HG03457 (cell line): ENCODE data around the gene SLC10A6.

Source experiments
- ATAC-seq: cut with Tn5 transposase; IDR thresholded peaks from one replicate; pipeline ENCODE4 v1.9.1; 2021; ENCODE audit warnings: moderate number of reproducible peaks; ENCODE audit not compliant: unreplicated experiment

Gene SLC10A6

DNA sequence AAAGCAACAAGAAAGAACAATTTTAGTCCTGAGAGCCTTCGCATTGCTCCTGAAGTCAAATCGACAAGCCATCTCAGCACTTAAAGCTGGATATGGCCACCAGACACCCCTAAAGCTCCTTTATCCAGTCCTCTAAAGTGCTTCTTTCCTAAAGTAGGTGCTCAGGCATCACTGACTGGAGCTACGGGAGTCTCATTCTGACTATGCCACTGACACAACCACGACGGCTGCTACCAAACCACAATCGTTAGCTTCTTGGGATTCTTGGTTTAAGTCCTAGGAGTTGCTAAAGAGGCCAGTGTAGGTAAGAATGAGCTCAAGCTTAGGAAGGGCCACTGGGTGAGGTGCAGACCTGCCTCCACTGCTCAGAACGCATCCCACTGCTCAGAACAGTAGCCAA is 1.0 kb downstream of the SLC10A6 start:
- ATAC-seq, result no peak

DNA sequence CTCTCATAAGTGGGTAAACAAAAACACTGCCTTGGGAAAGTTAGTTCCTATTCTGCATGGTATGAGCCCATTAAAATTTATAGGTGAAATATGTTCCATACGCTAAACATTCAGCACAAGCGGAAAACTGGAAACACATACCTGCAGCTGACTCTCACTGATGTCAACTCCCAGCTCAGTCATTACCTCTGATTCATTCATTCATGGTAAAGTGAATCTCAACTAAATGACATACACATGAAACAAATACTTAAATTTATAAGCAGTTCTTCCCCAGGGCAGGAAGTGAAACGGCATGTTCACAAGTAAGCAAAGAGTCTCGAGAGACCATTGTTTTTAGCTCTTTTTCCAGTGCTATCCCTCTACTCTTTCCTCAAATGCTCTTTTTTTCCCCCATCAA is 1.6 kb downstream of the SLC10A6 start:
- no peak for ATAC-seq

DNA sequence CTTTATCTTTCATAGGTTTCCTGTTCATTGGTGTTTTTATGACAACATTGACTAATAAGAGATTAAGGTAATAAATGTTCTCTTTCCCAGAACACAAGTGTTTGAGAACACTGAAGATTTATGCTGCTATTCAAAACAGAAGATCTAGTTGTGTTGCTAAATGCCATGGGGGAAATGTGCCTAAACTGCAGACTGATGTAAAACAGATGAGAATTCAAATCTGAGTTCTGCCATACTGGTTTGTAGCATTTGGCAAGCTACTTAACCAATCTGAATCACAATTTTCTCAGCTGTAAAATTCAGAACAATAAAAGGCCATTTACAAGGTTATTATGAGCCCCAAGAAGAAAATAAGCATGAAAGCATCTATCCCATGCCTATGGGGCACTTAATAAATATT is 2.3 kb downstream of the SLC10A6 start:
- no peak for ATAC-seq

DNA sequence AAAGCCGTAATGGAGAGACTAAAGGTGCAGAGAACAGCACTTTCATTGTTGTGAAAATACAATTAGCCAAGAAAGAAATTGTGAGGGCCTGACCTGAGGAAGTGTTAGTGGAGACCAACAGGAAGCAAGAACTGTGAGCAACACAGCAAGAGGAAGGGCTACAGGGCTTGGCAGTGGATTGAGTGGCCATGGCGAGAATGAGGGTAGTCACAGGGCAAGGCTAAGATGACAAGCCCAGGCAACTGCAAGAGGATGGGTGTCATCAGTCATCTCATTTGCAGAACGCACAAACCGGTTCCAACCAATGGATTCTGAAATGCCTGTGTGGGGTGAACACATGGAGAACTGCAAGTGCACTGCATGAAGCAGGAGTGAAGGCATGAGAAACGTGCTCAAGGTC is 3.6 kb downstream of the SLC10A6 start:
- ATAC-seq, result no peak

DNA sequence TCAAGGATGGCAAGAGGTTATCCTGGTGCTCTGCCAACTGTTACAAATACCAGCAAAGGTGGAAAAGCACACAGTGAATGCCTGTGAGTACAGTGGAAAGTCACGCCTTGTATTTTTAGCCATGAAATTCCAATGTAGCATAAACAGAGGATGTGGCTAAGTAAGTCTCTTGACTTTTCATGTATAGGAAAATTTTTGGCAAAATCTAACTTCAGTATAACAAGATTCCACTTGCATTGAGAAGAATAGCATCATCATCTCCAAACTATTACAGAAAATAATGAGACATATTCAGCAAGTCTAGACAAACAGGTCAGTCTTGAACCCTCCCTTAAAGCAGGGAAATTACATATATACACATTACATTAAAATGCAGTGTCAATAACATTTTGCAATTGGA is 7.9 kb downstream of the SLC10A6 start:
- no peak for ATAC-seq

DNA sequence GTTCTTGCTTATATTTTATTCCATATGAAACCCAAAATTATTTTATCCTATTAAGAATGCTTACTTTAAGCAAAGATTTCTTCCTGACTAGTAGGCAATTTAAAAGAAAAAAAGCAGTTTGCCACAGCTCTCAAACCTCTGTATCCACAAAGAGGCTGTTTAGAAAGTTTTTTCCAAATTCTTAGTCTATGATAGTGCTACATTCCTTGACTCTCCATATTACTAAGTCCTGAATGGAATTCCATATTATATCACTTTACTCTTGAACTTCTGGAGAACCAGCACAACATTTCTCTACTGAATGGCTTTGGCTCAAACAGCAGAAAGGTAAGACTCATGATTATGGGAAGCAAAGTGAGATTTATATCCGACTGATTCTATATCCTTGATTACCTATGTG is 8.3 kb downstream of the SLC10A6 start:
- no peak for ATAC-seq

DNA sequence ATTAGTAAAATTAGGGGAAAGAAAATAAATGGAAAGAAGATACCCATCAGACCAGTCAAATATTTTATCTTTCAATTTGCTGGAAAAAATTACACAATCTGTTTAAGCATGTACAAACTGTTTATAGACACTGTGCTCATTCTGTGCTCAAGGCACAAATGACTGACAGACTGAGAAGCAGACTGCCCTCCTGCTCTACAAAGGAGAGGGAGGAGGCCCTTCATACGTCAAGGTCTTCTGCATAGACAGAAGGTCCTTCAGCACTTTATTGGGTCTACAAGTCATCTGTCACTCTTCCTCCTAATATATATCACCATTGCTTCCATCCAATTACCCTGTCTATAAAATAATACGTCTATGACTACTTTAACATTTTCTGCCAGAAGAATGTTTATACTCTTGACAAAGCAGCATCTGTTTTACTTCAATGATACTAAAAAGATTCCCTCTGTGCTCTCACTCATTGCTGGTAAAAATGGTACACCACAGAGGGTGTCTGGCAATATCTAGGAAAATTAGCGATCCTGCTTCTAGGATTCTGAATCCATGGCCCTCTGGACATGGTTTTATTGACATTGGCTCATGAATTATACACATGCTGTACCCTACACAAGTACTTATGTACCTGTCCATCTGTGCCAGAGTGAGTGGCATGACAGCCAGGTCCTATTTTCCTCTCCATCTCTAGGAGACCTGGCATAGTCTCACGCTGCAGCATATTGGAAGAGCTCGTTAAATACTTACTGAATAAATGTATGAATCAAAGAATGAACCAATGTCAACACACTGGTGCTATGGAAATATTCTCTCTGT is 11.3 kb downstream of the SLC10A6 start:
- ATAC-seq, result no peak

DNA sequence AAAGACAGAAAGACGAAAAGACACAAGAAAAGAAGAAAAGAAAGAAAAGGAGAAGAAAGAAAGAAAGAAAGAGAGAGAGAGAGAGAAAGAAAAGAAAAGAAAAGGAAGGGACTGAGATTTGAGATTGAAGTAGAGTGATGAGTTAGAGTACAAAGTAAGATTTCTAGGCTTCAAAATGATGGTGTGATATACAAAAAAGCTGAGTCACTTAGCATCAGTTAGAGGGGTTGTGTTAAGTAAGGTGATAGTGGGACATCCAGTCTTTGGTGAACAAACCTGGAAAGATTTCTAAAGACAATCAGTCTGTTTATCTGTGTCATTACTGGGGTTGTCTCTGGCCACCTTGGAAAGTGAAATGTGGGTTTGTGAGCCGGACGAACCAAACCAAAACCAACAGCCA is 13.5 kb downstream of the SLC10A6 start:
- no peak for ATAC-seq

DNA sequence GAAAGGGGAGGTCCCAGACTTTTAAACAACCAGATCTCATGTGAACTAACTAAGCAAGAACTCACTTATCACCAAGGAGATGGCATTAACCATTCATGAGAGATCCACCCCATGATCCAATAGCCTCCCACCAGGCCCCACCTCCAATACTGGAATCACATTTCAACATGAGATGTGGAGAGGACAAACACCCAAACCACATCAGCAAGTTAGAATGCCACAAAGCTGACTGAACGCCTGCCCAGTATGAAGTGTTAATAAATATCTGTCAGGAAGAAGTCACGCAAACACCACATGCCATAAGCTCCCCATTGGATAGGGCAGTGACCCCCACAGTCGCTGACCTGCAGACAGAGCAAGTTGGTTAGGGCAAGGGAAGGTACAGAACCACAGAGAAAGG is 14.3 kb downstream of the SLC10A6 start:
- ATAC-seq, result no peak

DNA sequence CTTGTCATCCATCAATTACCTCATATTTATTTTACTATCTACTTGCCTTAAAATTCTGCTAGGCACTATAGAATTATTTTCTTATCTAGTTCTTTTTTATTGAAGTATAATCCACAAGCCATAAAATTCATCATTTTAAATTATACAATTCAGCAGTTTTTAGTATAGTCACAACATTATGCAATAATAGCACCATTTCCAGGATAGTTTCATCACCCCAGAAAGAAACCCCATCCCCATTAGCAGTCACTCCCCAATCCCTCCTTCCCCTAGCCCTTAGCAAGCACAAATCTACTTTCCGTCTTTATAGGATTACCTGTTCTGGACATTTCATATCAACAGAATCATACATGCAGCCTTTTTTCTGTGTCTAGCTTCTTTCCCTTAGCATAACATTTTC is 15.6 kb downstream of the SLC10A6 start:
- no peak for ATAC-seq

DNA sequence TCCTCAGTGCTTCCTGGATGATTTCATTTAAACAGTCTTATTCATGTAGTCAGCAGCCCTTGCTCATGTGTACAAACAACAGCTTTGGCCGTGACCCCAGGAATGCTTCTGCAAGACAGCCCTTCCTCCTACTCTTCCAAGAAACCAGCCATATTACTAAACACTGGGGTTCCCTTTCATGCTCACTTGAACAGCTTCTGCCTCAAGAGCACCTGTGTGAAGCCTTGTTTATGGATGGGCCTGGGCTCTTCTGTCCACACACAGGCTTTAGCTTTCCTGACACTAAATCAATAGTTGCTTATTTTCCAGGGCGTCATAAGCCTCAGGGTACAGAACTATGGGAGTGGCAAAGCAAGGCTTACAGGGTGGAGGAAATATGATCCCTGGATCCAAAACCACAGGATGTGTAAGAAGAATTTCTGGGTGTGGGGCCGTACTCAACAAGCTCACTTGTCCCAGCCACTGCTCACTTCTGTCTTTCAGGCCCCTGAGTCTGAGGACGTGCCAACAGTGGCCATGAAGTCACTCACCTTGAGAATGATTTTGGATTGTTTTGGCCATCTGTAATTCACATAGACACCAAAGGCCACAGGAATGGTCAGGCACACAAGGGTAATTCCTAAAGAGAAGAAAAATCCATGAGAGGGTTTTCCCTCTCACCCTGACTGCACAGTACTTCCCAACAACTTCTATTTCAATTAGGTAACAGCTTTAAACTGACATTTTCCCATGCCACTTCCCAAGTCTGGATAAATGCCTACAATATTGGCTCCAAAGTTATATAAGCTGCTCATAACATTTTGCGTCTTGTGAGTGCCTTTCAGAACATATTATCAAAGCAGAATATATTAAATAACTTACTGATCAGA is 17.7 kb downstream of the SLC10A6 start:
- ATAC-seq, result no peak

DNA sequence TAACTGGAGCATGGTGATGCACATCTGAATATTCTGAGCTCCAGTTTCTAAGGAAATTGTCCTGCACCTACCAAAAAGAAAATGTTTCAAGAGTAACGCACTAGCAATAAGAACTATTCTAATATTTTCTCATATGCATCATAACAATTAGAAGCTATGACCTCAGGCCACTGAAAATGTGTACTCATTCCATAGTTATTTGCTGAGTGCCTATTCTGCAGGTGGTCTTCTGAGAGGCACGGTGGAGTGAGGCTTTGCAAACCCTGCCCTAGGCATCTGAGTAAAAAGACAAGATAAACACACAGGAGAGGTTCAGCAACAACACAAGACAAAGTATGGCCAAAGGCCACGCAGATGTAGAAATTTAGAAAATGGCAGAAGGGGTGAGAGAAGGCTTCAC is 23.7 kb downstream of the SLC10A6 start:
- ATAC-seq, result no peak

DNA sequence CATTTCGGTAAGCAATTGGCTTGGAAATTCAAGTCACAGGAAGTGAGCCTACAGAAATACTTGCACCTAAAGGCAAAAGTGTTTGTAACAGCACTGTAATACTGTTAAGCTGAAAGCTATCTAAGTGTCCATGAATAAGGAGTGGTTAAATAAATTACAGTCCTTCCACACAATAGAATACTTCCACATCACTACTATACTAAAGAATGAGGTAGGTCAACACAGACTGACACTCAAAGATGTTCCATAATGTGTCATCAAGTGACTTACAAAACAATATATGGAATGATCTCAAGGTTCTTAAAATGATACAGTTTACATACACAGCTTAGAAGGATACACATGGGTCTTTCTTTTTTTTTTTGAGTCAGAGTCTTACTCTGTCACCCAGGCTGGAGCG is 27.0 kb downstream of the SLC10A6 start:
- no peak for ATAC-seq

DNA sequence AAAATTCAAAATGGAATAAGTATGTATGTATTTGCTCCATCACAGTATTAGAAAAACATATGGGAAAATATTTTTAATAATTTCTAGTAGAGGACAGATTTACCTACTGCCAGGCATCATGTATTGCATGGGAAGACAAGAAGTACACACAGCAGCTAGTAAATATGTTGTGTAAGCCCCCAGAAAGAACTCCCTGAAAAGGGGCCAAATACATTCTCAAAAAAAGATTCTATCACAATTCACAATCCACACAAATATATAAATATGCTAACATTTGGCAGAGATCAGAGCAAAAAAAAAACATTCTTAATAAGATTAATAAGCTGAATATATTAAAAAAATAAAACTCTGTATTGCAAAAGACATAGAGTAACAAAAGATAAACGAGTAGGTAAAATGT is 28.0 kb downstream of the SLC10A6 start:
- no peak for ATAC-seq

DNA sequence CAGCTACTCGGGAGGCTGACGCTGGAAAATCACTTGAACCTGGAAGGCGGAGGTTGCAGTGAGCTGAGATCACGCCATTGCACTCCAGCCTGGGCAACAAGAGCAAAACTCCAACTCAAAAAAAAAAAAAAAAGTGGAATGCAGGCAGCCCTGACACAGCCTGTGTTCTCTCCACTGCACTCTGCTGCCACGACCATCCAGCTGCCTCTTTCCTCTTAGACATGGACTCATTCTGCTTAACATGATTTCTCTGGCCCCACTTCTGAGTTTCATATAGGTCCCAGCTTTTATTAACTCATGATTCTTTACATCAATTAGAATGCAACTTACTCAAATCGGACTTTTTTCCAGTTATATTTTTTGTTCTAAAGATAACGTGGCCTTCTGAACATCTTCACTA is 29.6 kb downstream of the SLC10A6 start:
- no peak for ATAC-seq

DNA sequence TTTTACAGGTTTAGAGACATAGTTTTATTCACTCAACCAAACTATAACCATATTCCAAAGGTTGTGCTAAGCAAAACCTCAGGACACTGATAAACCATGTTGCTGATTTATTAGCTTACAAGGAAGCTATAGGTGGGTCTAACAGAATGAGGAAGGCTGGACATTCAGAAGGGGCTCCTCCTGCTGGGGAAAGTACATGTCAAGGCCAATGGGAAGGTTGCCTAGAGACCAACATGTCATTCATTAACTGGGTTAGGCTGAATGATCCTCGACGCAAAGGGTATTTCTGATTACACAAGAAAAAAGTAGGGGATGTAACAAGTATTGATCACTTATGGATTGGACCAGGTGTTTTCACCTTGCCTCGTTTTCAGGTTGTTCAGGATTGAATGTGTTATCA is 30.3 kb downstream of the SLC10A6 start:
- no peak for ATAC-seq

DNA sequence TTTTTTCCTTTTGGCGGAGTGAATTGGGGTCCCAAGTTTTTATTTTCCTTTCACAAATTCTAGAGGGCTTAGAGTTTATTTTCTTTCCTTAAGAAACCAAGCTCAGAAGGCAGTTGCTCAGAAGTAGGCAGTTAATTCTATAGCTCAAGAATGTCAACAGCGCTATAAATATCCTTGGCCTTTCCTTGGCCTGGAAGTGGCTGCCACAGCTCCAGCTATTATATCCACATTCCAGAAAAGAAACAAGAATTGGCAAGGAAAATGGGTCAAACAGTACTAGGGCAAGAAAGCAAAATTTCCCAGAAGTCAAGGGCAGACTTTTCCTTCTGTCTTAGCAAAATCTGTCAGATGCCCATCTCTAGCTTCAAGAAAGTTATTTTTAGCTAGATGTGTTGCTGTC is 31.0 kb downstream of the SLC10A6 start:
- ATAC-seq, result no peak

DNA sequence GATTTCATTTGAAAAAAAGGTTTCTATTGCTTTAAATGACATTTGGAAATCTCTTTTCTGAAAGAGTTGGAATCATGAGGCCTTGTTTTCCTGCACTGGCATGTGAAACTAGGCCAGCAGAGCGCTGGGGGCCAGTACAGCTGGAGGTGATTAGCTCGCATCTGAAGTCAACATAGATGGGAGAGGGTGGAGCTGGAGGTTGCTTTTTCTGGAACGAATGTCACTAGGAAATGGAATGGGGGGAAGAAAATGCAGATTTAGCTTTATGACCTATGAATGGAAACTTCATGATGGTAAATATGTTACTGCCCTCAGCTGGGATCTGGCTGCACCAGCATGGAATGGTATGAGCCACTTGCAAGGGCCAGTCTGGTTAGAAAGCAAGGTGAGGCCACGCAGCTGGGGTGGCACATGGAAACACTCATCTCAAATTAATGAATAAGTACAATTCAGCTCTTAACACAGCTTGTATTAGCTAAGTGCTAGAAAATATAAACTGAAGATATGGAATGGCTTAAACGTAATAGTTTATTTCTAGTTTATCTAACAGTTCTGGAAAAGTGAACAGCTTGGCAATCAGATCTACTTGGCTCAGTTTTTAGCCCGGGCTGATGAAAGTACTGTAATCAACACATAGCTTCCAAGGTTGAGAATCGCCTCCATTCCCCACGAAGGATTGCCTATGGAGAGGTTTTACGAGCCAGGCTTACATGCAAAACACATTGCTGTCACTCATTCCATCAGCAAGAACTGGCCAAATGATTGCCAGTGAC is 32.5 kb downstream of the SLC10A6 start:
- ATAC-seq, result no peak

DNA sequence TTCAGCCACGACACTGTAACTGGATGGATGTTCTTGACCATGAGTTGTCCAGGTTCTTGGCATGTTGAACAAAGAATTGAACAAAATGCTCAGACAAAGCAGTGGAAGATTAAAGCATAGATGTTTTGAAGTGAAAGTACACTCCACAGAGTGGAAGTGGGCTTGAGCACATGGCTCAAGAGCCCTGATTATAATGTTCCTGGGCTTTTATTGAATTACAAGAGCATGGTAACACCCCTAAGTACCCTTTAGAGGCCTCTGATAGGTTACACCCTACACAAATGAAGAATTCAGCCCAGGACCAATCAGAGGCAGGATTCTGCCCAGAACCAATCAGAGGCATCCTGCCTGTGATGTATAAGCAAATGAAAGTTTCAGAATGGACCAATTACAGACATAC is 33.5 kb downstream of the SLC10A6 start:
- no peak for ATAC-seq

DNA sequence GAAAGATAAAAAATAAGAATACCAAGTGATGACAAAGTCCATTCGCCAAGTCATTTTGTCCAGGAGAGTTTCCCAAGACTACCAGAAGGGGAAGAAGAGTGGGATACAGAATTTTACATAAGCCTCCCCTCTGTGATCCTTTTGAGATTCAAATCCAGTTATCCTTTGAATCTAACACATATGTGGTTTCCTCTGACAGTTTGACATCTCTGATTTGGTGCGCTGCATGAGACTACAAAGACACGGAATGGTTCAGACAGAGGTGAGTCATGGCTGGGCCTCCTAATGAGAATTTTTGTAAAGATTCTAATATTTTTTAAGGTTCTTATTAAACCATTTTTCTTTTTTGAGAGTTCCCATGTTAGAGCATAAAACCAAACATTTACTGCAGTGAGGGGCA is 38.3 kb downstream of the SLC10A6 start:
- no peak for ATAC-seq

DNA sequence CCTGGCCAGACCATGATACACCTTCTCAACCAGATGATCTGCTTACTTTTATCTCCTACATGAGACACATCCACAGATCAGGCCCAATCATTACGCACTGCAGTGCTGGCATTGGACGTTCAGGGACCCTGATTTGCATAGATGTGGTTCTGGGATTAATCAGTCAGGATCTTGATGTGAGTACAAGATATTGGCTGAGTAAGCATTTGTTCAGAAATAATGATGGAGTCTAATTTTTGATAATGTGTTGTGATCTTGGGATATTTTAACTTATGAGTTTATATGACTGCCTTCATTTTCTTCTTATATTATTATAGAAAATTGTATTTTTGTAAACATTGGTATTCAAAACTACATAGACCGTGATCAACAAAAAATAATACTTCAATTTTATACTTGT is 39.4 kb downstream of the SLC10A6 start:
- ATAC-seq, result no peak

DNA sequence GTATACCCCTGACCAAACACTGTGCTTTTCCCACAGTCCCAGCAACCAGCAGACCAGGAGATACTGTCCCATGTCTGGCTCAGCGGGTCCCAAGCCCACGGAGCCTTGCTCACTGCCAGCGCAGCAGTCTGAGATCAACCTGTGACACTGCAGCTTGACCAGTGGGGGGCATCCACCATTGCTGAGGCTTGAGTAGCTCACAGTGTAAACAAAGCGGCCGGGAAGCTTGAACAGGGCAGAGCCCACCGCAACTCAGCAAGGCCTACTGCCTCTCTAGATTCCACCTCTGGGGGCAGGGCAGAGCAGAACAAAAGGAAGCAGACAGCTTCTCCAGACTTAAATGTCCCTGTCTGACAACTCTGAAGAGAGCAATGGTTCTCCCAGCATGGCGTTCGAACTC is 58.1 kb downstream of the SLC10A6 start:
- no peak for ATAC-seq
